ENCODE results near the gene MAMDC2.

Gene MAMDC2

GRCh38 chr9:70134360-70134759 is 90.7 kb downstream of the MAMDC2 start:
- no peak for DNase-seq (ENCODE audit: low spot score)

- DNase-seq (ENCODE audit: low spot score), result no peak
Measured at GRCh38 chr9:70135176-70135575, 91.5 kb downstream of the MAMDC2 start.

- no peak for DNase-seq (ENCODE audit: low spot score)
Measured at GRCh38 chr9:70136632-70137031, 93.0 kb downstream of the MAMDC2 start.

GRCh38 chr9:70137577-70137976 is 93.9 kb downstream of the MAMDC2 start:
- no peak for DNase-seq (ENCODE audit: low spot score)

GRCh38 chr9:70142101-70142500 is 98.5 kb downstream of the MAMDC2 start:
- DNase-seq (ENCODE audit: low spot score), result no peak

- DNase-seq (ENCODE audit: low spot score), result no peak
Measured at GRCh38 chr9:70143394-70144130, 99.9 kb downstream of the MAMDC2 start.

GRCh38 chr9:70144131-70144503 is 100.5 kb downstream of the MAMDC2 start:
- no peak for DNase-seq (ENCODE audit: low spot score)

- DNase-seq (ENCODE audit: low spot score), result no peak
Measured at GRCh38 chr9:70145981-70146380, 102.3 kb downstream of the MAMDC2 start.

GRCh38 chr9:70147196-70147595 is 103.5 kb downstream of the MAMDC2 start:
- DNase-seq (ENCODE audit: low spot score), result no peak

- DNase-seq (ENCODE audit: low spot score), result no peak
Measured at GRCh38 chr9:70147651-70148050, 104.0 kb downstream of the MAMDC2 start.

- no peak for DNase-seq (ENCODE audit: low spot score)
Measured at GRCh38 chr9:70152350-70152749, 108.7 kb downstream of the MAMDC2 start.

- no peak for DNase-seq (ENCODE audit: low spot score)
Measured at GRCh38 chr9:70156729-70157128, 113.1 kb downstream of the MAMDC2 start.

- peak; percentile 58 for DNase-seq (ENCODE audit: low spot score)
Measured at GRCh38 chr9:70159630-70160029, 116.0 kb downstream of the MAMDC2 start.

- peak; percentile 40 for DNase-seq (ENCODE audit: low spot score)
Measured at GRCh38 chr9:70160686-70161600, 117.3 kb downstream of the MAMDC2 start.

GRCh38 chr9:70165006-70165602 is 121.5 kb downstream of the MAMDC2 start:
- DNase-seq (ENCODE audit: low spot score), result peak; percentile 65

- DNase-seq (ENCODE audit: low spot score), result peak; percentile 60
Measured at GRCh38 chr9:70168521-70168920, 124.9 kb downstream of the MAMDC2 start.

GRCh38 chr9:70169222-70169621 is 125.6 kb downstream of the MAMDC2 start:
- DNase-seq (ENCODE audit: low spot score), result no peak

GRCh38 chr9:70170151-70170790 is 126.6 kb downstream of the MAMDC2 start:
- DNase-seq (ENCODE audit: low spot score), result no peak

- DNase-seq (ENCODE audit: low spot score), result no peak
Measured at GRCh38 chr9:70172532-70172931, 128.9 kb downstream of the MAMDC2 start.

- no peak for DNase-seq (ENCODE audit: low spot score)
Measured at GRCh38 chr9:70177121-70177520, 133.5 kb downstream of the MAMDC2 start.

- DNase-seq (ENCODE audit: low spot score), result no peak
Measured at GRCh38 chr9:70192707-70193106, 149.1 kb downstream of the MAMDC2 start.

- DNase-seq (ENCODE audit: low spot score), result no peak
Measured at GRCh38 chr9:70195456-70195855, 151.8 kb downstream of the MAMDC2 start.

Measured in cerebellar cortex (tissue), 1 donor.